ENCODE data around the gene KRT33B. TPM values are rescaled to one million over a fixed set of nuclear protein-coding genes. Genes with fewer than 3 reads are reported as not detected.

The KRT33B gene
- total and polyA plus RNA-seq, 2 of the 8 experiments (the other 6 are each of a cell fraction or from before 2014, with no cell fraction given) = not detected

DNA sequence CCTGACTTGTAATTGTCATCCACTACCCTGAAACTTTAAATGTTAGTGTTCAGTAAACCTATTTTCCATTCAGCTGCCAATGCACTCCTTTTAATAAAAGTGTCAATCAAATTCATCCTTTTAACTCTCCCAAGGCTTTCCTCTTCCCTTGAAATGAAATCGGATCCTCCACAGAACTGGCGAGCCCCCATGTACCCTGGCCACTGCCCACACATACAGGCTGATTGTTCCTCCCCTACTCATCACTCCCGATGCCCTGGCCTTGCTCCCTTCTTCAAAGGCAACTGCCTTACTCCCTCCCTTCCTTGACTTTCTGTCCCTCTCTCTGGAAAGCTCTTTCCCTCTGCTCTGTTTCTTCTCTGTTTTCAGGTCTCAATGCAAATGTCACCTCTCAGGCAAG, 26.6 kb downstream of the KRT33B start:
- POLR2A ChIA-PET (ENCODE audit: partially characterized antibody) = interaction anchor here (0.6 kb wide), 1 partner anchor 92 kb away, joined by 3 read pairs; no protein-coding TSS in a partner anchor
- H2AFZ ChIP-seq (ENCODE audit: low read length) = no peak overlapping the region

More for the DNA sequence above, 26.6 kb downstream of the KRT33B start:
- Histone ChIP-seq H3K4me3 (ENCODE audit: extremely low read depth in 1 of 4, insufficient read depth in 2 of 4, low read depth in 3 of 4, low read length in 4 of 4) (no peak overlapping the region), H4K8ac (ENCODE audit: extremely low read depth, insufficient read depth, low read length) (no peak overlapping the region), H4K91ac (replicated peaks; ENCODE audit: insufficient read length, low read length) (no peak overlapping the region), H4K5ac (ENCODE audit: insufficient read length, low read depth, low read length) (no peak overlapping the region), H3K4me2 (ENCODE audit: insufficient read depth in 1 of 2, low read depth in 2 of 2, low read length in 2 of 2) (no peak overlapping the region), H2BK12ac (ENCODE audit: low read depth, low read length) (no peak overlapping the region), H3K9me3 (ENCODE audit: insufficient read depth in 2 of 2, low read depth in 1 of 2, low read length in 1 of 2) (peaks cover 0 to 10% of the 10 kb centered on the region in 2 experiments; a peak in 2 of 4 replicates), H3K27me3 (replicated peaks in 1 of 4; ENCODE audit: control insufficient read depth in 3 of 4, extremely low read depth in 1 of 4, insufficient read depth in 3 of 4, low read length in 3 of 4) (no peaks in the 10 kb centered on the region), H3K79me1 (ENCODE audit: low read depth, low read length) (no peaks in the 10 kb centered on the region), H3K9ac (replicated peaks in 1 of 4; ENCODE audit: extremely low read depth in 1 of 4, low read depth in 3 of 4, low read length in 3 of 4) (no peak overlapping the region), H2BK20ac (ENCODE audit: low read length) (no peak overlapping the region), H3K18ac (ENCODE audit: extremely low read depth, low read length) (no peak overlapping the region), H2AK5ac (ENCODE audit: low read depth, low read length) (no peak overlapping the region), H2BK120ac (replicated peaks; ENCODE audit: low read depth, low read length) (no peak overlapping the region), H3K36me3 (ENCODE audit: control insufficient read depth in 2 of 4, insufficient read depth in 4 of 4, low read length in 3 of 4) (no peaks in the 10 kb centered on the region), H2BK5ac (ENCODE audit: low read depth, low read length) (no peak overlapping the region), H3K79me2 (ENCODE audit: control insufficient read depth in 1 of 2, insufficient read depth in 2 of 2, low read length in 2 of 2) (no peaks in the 10 kb centered on the region), H3K27ac (ENCODE audit: low read depth, low read length) (no peak overlapping the region), H3K23me2 (ENCODE audit: low read depth, low read length) (no peaks in the 10 kb centered on the region), H3K4ac (replicated peaks; ENCODE audit: insufficient read length, low read depth, low read length) (no peak overlapping the region), H3K23ac (ENCODE audit: insufficient read length) (no peak overlapping the region), H3K14ac (ENCODE audit: insufficient read length) (no peak overlapping the region), H3K4me1 (replicated peaks in 1 of 4; ENCODE audit: control insufficient read depth in 3 of 4, insufficient read depth in 4 of 4, low read length in 3 of 4) (no peaks in the 10 kb centered on the region), H2BK15ac (ENCODE audit: low read length) (no peak overlapping the region), H3K56ac (replicated peaks; ENCODE audit: insufficient read length, low read depth, low read length) (no peak overlapping the region), H4K20me1 (replicated peaks in 1 of 2; ENCODE audit: control insufficient read depth in 1 of 2, insufficient read depth in 2 of 2, low read length in 2 of 2) (no peaks in the 10 kb centered on the region)
- CTCF ChIA-PET (ENCODE audit: partially characterized antibody) = interaction anchor here (1.2 to 2.7 kb wide), 2 partner anchors 13 to 185 kb away, joined by 4 to 8 read pairs; partner anchors contain the start of gene KRT19
- no peak for DNase-seq (ENCODE audit: low read depth in 1 of 2, low spot score in 2 of 2)
- FAIRE-seq = no peak
- no peak for TF ChIP-seq JUND (IDR thresholded peaks at IDR 0.05; ENCODE audit: low read length)
- TF ChIP-seq EGR1 (IDR thresholded peaks at IDR 0.05; ENCODE audit: borderline replicate concordance, low read depth, low read length) = no peak
- no peak for TF ChIP-seq NRF1 (IDR thresholded peaks at IDR 0.05; ENCODE audit: low read depth, low read length)
- TF ChIP-seq BACH1 (IDR thresholded peaks at IDR 0.05; ENCODE audit: low read length) = no peak
- TF ChIP-seq RAD21 (IDR thresholded peaks at IDR 0.05 in 1 of 2, conservative IDR thresholded peaks at IDR 0.05 in 1 of 2; ENCODE audit: low read depth in 2 of 2, low read length in 2 of 2) = no peak
- TF ChIP-seq BRCA1 (IDR thresholded peaks at IDR 0.05; ENCODE audit: low read depth, low read length) = no peak
- TF ChIP-seq RXRA (IDR thresholded peaks at IDR 0.05; ENCODE audit: insufficient read depth, low read depth, low read length) = no peak
- TF ChIP-seq POLR2A (IDR thresholded peaks at IDR 0.05; ENCODE audit: control extremely low read depth in 1 of 2, low read depth in 2 of 2, low read length in 2 of 2) = no peak
- WGBS, 2 experiments (ENCODE audit: extremely low coverage in 1 of 2, insufficient coverage in 1 of 2, insufficient read length in 1 of 2, insufficient replicate concordance in 2 of 2, low coverage in 1 of 2, low lambda C conversion rate in 2 of 2, missing lambda C conversion rate in 1 of 2) = 88% methylated on average over 3 of the region's 3 CpGs; no CpG with 5 or more reads in 1 of the 2 experiments
